NCI-H748 (cell line): Measurements from ENCODE around the gene LRRC46.

ENCODE experiments used
- DNase-seq: peaks from one replicate; lab custom pipeline; 2025; ENCODE audit not compliant: unreplicated experiment; lab: John Stamatoyannopoulos, UW

LRRC46 gene

DNA sequence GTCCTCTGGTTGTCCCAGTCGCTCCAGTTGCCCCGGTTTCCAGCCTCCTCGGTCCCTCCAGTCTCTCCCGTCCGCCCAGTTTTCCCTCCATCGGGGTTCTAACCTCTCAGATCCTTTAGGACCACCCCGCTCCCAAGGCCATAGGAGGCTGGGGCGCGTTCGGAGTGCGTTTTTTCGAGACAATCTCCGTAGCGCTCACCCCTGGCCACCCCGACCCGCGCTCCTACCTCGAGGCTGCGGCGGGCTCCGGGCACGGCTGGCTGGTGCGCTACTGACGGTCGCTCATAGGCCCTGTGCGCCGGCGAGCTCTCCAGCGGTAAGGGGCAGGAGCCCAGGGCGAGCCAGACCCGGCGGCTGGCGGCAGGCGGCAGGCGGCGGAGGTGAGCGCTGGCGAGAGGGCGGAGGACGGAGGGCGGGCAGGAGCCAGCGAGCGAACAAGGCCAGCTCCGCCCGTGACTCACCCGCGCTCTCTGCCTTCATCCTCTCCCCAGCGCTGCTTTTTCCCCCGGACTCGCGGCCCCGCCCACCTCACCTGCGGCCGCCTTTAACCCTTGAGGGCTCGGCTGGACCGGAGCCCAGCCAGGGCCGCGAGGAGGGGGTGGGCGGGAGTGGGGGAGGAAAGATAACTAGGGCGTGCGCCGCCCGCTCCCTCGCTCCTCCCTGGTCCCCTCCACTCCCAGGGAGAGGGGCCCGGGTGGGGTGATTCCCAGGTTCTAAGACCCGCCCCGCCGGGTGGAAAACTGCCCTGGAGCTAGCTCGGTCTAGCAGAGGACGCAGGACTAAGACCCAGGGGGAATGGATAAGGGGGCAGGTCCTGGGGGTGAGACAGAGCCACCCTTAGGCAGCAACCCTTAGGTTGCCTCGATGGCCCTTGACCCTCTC lies 19.5 kb downstream of the LRRC46 start, which contains the start of gene SP6:
Gene SP6, minus strand, starts transcription at position 472 of the 882 bp plus-strand sequence. CDS start 2,734 bp downstream, outside the sequence.
- DNase-seq, result peak; percentile 85

DNA sequence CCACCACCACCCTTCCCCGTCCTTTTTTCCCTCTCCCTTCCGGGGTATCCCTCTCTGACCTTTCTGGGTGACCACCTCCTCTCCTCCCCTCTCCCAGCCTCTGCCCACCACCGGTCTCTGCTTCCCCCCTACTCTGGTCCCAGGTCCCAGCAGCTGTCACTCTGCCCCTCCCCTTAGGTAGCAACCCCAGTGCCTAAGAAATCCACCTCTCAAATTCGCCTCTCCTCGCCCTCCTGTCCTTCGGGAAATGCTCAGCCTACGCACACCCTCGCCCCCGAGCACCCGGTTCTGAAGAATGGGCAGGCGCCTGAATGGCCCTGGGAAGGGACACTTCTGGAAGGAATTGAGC lies 20.3 kb downstream of the LRRC46 start:
- DNase-seq, result no peak

DNA sequence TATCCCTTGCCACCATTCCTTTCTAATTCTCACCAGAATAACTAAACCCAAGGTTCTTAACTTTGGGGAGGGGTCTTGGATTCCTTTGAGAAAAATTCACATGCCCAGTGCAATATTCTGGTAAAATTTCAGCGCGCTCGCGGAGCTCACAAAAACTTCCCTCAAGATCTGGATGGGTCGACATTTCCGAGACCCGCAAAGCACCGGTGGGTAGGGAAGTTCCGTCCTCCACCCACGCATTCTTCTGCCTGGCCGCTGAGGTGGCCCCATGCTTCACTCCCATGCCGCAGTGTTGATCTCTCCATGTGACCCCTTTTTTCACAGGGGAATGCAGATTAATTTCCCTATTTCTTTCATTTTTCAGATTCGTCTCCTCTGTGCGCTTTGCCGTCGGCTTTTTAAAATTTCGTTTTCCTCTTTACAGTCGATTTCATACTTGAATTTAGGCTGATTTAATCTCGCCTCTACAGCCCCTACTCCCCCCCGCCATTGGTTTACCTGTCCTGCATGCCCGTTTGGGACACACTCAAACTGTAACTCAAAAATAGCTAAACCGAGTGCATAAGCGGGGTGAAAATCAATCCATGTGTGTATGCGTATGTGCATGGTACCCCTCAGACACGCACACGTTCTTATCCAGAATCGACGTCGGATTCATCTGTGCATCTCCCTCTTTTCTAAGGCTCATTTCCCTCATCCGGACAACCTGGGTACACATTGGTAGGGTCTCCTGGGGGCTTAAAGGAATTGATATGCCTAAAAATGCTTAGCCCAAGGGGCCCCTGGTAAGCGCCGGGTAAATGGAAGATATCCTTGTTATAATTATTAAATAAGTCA lies 20.9 kb downstream of the LRRC46 start:
- DNase-seq, result no peak

- no peak for DNase-seq
Observed at GRCh38 chr17:47853616-47854015, 22.1 kb downstream of the LRRC46 start.

DNA sequence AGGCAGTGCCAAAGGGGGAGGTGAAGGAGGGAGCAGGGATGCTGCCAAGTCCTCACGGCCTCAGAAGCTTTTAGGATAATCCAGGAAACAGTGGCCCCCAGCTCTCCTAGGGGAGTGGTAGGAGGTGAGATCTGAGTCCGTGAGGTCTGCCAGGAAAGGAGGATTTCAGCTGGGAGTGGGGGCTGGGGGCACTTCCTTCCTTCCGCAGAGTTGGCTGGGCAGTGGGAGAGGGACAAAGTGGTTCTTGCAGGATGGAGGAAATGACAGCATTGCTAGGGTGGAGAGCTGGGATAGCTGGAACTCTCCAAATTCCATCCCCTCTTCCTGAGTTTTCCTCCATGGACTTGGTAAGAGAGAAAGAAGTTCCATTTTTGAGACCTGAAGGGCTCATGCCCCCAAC lies 24.3 kb downstream of the LRRC46 start:
- DNase-seq, result no peak

GRCh38 chr17:47856830-47857229 lies 25.4 kb downstream of the LRRC46 start:
- DNase-seq, result no peak

DNA sequence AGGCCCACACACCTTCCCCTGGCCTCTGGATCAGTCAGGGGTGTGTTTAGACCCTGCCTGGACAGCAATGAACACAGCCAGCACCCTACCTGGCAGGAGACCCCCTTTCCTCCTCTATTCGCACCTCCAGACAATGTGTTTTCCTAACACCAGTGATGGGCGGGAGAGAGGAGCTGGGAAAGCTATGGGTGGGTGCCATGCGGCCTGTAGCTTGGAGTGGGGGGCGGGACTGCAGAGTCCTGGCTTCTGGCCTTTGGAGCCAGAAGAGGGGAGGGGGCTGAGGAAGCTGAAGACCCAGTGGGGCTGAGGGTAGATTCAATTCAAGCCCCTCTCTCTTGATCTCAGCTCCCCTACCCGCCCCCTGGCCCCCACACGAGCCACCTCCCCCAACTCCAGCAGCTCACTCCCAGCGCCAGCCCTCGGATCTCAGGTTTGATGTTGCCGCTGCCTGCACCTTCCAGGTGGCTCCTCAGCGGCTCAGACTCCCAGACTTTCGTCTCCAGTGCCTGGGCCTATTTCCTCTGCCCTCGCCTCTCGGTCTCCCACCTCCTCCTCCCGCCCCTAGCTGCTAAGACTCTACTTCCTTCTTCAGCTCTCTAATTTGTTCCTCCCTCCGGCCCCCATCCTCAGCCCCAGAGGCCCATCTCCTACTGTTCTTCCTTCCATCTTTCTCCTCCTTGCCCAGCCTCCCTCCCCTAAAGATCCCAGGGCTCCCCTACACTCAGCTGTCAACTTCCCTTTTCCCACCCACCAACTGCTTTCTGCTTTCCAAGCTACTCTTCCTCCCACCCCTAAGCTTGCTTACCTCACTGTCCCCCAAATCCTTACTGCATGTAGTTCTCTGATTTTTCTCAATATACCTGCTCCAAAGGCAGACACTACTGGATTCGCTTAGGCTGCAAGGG lies 26.3 kb downstream of the LRRC46 start:
- no peak for DNase-seq

- DNase-seq, result no peak
Observed at GRCh38 chr17:47860386-47860785, 28.9 kb downstream of the LRRC46 start.

DNA sequence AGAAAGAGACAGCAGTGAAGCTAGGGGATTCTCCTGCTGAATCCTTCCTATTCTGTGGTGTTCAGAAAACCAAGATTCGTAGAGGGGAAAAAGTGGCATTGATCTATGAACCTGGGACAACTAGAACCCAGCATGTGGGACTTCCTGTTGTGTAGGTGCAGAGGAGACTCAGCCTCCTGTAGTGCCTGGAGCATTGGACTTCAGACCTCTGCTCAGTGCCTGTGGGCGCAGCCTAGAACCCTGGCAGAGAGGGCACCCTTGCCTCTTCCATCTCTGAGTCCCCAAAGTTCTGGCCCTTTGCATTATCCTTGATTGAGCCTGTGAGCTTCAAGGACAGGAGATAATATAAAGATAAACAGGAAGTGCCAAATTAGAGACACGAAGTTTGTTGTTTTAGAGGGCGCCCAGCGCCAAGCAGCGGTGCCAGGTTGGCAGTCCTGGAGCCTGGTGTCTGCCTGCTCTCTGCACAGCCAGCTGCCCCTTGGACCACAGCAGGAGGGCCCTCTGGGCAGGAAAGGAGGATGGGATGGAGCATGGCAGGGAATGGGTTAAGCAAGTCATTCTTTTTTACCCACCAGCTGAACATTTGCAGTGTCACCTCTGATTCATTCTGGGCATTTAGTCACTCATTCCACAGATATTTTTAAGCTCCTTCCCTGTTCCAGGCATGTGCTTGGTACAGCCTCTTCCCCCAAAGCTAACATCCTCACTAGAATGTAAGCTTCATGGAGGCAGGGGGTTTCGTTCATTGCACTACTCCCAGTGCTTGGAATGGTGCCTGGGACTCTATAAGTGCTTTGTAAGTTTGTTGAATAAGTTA lies 31.4 kb downstream of the LRRC46 start:
- DNase-seq, result peak; percentile 20

DNA sequence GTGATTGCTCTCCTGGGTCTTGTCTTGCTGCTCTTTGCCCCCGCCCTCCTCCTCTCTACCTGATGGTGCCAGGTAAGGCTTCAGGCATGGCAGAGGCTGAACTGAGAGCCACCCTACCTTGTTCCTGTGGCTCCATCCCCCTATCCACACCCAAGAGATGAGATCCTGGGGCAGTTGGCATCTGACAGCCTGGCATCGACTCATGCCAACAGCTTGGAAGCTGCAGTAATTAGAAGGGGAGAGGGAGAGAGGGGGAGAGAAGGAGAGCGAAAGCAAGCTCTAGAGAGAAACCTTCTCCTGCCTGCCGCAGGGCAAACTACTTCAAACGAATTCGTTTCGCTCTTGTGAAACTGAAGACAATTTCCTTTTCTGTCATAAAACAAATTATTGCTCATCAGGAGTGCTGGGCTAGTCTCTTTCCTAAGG lies 33.3 kb downstream of the LRRC46 start:
- DNase-seq, result no peak

GRCh38 chr17:47866941-47867340 lies 35.5 kb downstream of the LRRC46 start:
- DNase-seq, result no peak

GRCh38 chr17:47867813-47868533 lies 36.5 kb downstream of the LRRC46 start:
- DNase-seq, result no peak

DNA sequence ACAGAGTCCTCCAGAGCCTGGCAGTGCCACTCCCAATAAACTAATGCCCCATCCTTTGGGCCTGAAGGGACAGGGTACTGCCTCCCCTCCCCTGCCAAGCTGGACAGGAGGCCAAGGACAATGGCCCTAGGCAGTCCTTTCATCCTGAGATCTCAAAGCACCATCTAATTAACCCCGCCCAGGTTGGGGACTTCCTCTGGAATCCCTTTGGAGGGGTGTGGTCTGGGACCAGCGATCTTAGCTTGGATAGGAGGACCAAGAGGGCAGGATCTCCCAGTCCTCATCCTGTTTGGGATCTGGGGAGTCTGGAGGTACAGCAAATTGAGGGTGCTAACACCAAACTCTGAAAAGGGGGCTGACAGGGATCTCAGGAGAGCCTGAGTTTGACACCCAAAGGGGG lies 37.6 kb downstream of the LRRC46 start:
- DNase-seq, result peak; percentile 18

- DNase-seq, result no peak
Observed at GRCh38 chr17:47870056-47870455, 38.6 kb downstream of the LRRC46 start.

DNA sequence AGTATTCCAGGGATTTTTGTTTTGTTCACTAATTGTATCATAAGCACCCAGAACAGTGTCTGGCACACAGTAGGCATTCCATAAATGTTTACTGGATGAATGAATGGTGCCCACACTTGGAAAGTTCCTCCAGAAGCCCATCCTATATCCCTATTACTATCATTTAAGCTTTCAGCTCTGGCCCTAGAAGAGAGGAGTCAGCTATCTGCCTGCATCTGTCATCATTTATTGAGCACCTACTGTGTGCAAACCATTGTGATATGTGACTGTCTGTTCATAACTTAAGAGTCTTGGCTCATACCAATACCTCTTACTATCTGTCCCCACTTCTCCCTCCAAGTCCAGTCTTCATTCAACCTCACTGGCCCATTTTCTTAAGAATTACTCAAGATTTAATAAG lies 39.6 kb downstream of the LRRC46 start:
- no peak for DNase-seq

GRCh38 chr17:47872019-47872650 lies 40.7 kb downstream of the LRRC46 start:
- DNase-seq, result peak; percentile 19

- DNase-seq, result no peak
Observed at GRCh38 chr17:47872651-47873161, 41.2 kb downstream of the LRRC46 start.

GRCh38 chr17:47873200-47874090 lies 42.0 kb downstream of the LRRC46 start:
- DNase-seq, result no peak
